ENCODE measurements around the gene PFDN4.
"Not testable (repeated sequence)": the region's sequence is repeated elsewhere in the genome, so short reads cannot be mapped to it uniquely, and the experiment has no call there.

PFDN4 gene

GRCh38 chr20:54231036-54231435 is 23.1 kb downstream of the PFDN4 start:
- Histone ChIP-seq H3K9me3 (ENCODE audit: control insufficient read depth, insufficient read depth, low read depth, low read length) (peaks cover 6% of the 10 kb centered on the region), H3K27me3 (ENCODE audit: control insufficient read depth, insufficient read depth, low read length) (no peaks in the 10 kb centered on the region), H3K36me3 (ENCODE audit: control insufficient read depth, insufficient read depth, low read length) (no peaks in the 10 kb centered on the region), H3K9ac (ENCODE audit: low read length) (no peak overlapping the region), H3K27ac (ENCODE audit: low read depth, low read length) (no peak overlapping the region), H3K4me3 (ENCODE audit: low read depth, low read length) (no peak overlapping the region), H3K4me1 (ENCODE audit: control insufficient read depth, insufficient read depth, low read length) (no peaks in the 10 kb centered on the region)

- Histone ChIP-seq H3K9me3 (ENCODE audit: control insufficient read depth, insufficient read depth, low read depth, low read length) (peaks cover 6% of the 10 kb centered on the region), H3K27ac (ENCODE audit: low read depth, low read length) (no peak overlapping the region), H3K4me3 (ENCODE audit: low read depth, low read length) (no peak overlapping the region), H3K9ac (ENCODE audit: low read length) (no peak overlapping the region), H3K4me1 (ENCODE audit: control insufficient read depth, insufficient read depth, low read length) (no peaks in the 10 kb centered on the region), H3K27me3 (ENCODE audit: control insufficient read depth, insufficient read depth, low read length) (no peaks in the 10 kb centered on the region; the same call in 1 of the 2 replicates), H3K36me3 (ENCODE audit: control insufficient read depth, insufficient read depth, low read length) (no peaks in the 10 kb centered on the region)
Measured at GRCh38 chr20:54234991-54235390, 27.1 kb downstream of the PFDN4 start.

GRCh38 chr20:54237116-54237943 is 29.4 kb downstream of the PFDN4 start:
- Histone ChIP-seq H3K36me3 (ENCODE audit: control insufficient read depth, insufficient read depth, low read length) (no peaks in the 10 kb centered on the region), H3K9me3 (ENCODE audit: control insufficient read depth, insufficient read depth, low read depth, low read length) (peaks cover 6% of the 10 kb centered on the region), H3K9ac (ENCODE audit: low read length) (no peak overlapping the region), H3K27ac (ENCODE audit: low read depth, low read length) (no peak overlapping the region), H3K4me3 (ENCODE audit: low read depth, low read length) (no peak overlapping the region), H3K27me3 (ENCODE audit: control insufficient read depth, insufficient read depth, low read length) (no peaks in the 10 kb centered on the region; the same call in 1 of the 2 replicates), H3K4me1 (ENCODE audit: control insufficient read depth, insufficient read depth, low read length) (no peaks in the 10 kb centered on the region)

- Histone ChIP-seq H3K9ac (ENCODE audit: low read length) (no peak overlapping the region), H3K4me1 (ENCODE audit: control insufficient read depth, insufficient read depth, low read length) (no peaks in the 10 kb centered on the region), H3K4me3 (ENCODE audit: low read depth, low read length) (no peak overlapping the region), H3K9me3 (ENCODE audit: control insufficient read depth, insufficient read depth, low read depth, low read length) (peaks cover 6% of the 10 kb centered on the region; the same call in 1 of the 2 replicates), H3K36me3 (ENCODE audit: control insufficient read depth, insufficient read depth, low read length) (no peaks in the 10 kb centered on the region), H3K27ac (ENCODE audit: low read depth, low read length) (no peak overlapping the region), H3K27me3 (ENCODE audit: control insufficient read depth, insufficient read depth, low read length) (no peaks in the 10 kb centered on the region)
Measured at GRCh38 chr20:54244113-54244512, 36.2 kb downstream of the PFDN4 start.

GRCh38 chr20:54248705-54249104 is 40.8 kb downstream of the PFDN4 start:
- H3K9ac ChIP-seq (ENCODE audit: low read length); H3K27ac ChIP-seq (ENCODE audit: low read depth, low read length); H3K4me1 ChIP-seq (ENCODE audit: control insufficient read depth, insufficient read depth, low read length); H3K27me3 ChIP-seq (ENCODE audit: control insufficient read depth, insufficient read depth, low read length); H3K36me3 ChIP-seq (ENCODE audit: control insufficient read depth, insufficient read depth, low read length); H3K4me3 ChIP-seq (ENCODE audit: low read depth, low read length); H3K9me3 ChIP-seq (ENCODE audit: control insufficient read depth, insufficient read depth, low read depth, low read length): not testable (repeated sequence)

GRCh38 chr20:54250691-54251090 is 42.8 kb downstream of the PFDN4 start:
- no peaks in the 10 kb centered on the region for H3K36me3 ChIP-seq (ENCODE audit: control insufficient read depth, insufficient read depth, low read length)
- H3K9ac ChIP-seq (ENCODE audit: low read length), result no peak overlapping the region
- no peaks in the 10 kb centered on the region for H3K27me3 ChIP-seq (ENCODE audit: control insufficient read depth, insufficient read depth, low read length)
- H3K4me1 ChIP-seq (ENCODE audit: control insufficient read depth, insufficient read depth, low read length), result no peaks in the 10 kb centered on the region
- no peak overlapping the region for H3K4me3 ChIP-seq (ENCODE audit: low read depth, low read length)
- H3K9me3 ChIP-seq (ENCODE audit: control insufficient read depth, insufficient read depth, low read depth, low read length), result peaks cover 2% of the 10 kb centered on the region; the same call in 1 of the 2 replicates
- H3K27ac ChIP-seq (ENCODE audit: low read depth, low read length), result no peak overlapping the region

GRCh38 chr20:54251096-54251495 is 43.2 kb downstream of the PFDN4 start:
- H3K27me3 ChIP-seq (ENCODE audit: control insufficient read depth, insufficient read depth, low read length), result no peaks in the 10 kb centered on the region
- no peaks in the 10 kb centered on the region for H3K36me3 ChIP-seq (ENCODE audit: control insufficient read depth, insufficient read depth, low read length)
- H3K4me1 ChIP-seq (ENCODE audit: control insufficient read depth, insufficient read depth, low read length), result no peaks in the 10 kb centered on the region
- H3K4me3 ChIP-seq (ENCODE audit: low read depth, low read length), result no peak overlapping the region
- no peak overlapping the region for H3K9ac ChIP-seq (ENCODE audit: low read length)
- peaks cover 2% of the 10 kb centered on the region; the same call in 1 of the 2 replicates for H3K9me3 ChIP-seq (ENCODE audit: control insufficient read depth, insufficient read depth, low read depth, low read length)
- no peak overlapping the region for H3K27ac ChIP-seq (ENCODE audit: low read depth, low read length)

- Histone ChIP-seq H3K4me3 (ENCODE audit: low read depth, low read length) (no peak overlapping the region), H3K9me3 (ENCODE audit: control insufficient read depth, insufficient read depth, low read depth, low read length) (peaks cover 2% of the 10 kb centered on the region; the same call in 1 of the 2 replicates), H3K36me3 (ENCODE audit: control insufficient read depth, insufficient read depth, low read length) (no peaks in the 10 kb centered on the region), H3K27me3 (ENCODE audit: control insufficient read depth, insufficient read depth, low read length) (no peaks in the 10 kb centered on the region), H3K9ac (ENCODE audit: low read length) (no peak overlapping the region), H3K4me1 (ENCODE audit: control insufficient read depth, insufficient read depth, low read length) (0 out of 2 replicates have a peak, but pooled peaks cover 6% of the 10 kb centered on the region), H3K27ac (ENCODE audit: low read depth, low read length) (no peak overlapping the region)
Measured at GRCh38 chr20:54254596-54254995, 46.7 kb downstream of the PFDN4 start.

- no peak overlapping the region for H3K9ac ChIP-seq (ENCODE audit: low read length)
- H3K27ac ChIP-seq (ENCODE audit: low read depth, low read length), result no peak overlapping the region
- H3K36me3 ChIP-seq (ENCODE audit: control insufficient read depth, insufficient read depth, low read length), result no peaks in the 10 kb centered on the region
- no peak overlapping the region for H3K4me3 ChIP-seq (ENCODE audit: low read depth, low read length)
- peaks cover 2% of the 10 kb centered on the region; the same call in 1 of the 2 replicates for H3K9me3 ChIP-seq (ENCODE audit: control insufficient read depth, insufficient read depth, low read depth, low read length)
- H3K4me1 ChIP-seq (ENCODE audit: control insufficient read depth, insufficient read depth, low read length), result 0 out of 2 replicates have a peak, but pooled peaks cover 6% of the 10 kb centered on the region
- no peaks in the 10 kb centered on the region for H3K27me3 ChIP-seq (ENCODE audit: control insufficient read depth, insufficient read depth, low read length)
Measured at GRCh38 chr20:54255157-54255556, 47.3 kb downstream of the PFDN4 start.

GRCh38 chr20:54256202-54256601 is 48.3 kb downstream of the PFDN4 start:
- Histone ChIP-seq H3K27me3 (ENCODE audit: control insufficient read depth, insufficient read depth, low read length) (no peaks in the 10 kb centered on the region), H3K4me3 (ENCODE audit: low read depth, low read length) (no peak overlapping the region), H3K4me1 (ENCODE audit: control insufficient read depth, insufficient read depth, low read length) (0 out of 2 replicates have a peak, but pooled peaks cover 6% of the 10 kb centered on the region), H3K9ac (ENCODE audit: low read length) (no peak overlapping the region), H3K27ac (ENCODE audit: low read depth, low read length) (no peak overlapping the region), H3K9me3 (ENCODE audit: control insufficient read depth, insufficient read depth, low read depth, low read length) (no peaks in the 10 kb centered on the region), H3K36me3 (ENCODE audit: control insufficient read depth, insufficient read depth, low read length) (no peaks in the 10 kb centered on the region)

GRCh38 chr20:54257071-54257816 is 49.4 kb downstream of the PFDN4 start:
- no peaks in the 10 kb centered on the region for H3K36me3 ChIP-seq (ENCODE audit: control insufficient read depth, insufficient read depth, low read length)
- 0 out of 2 replicates have a peak, but pooled peaks cover 6% of the 10 kb centered on the region for H3K4me1 ChIP-seq (ENCODE audit: control insufficient read depth, insufficient read depth, low read length)
- H3K27ac ChIP-seq (ENCODE audit: low read depth, low read length), result no peak overlapping the region
- no peaks in the 10 kb centered on the region for H3K9me3 ChIP-seq (ENCODE audit: control insufficient read depth, insufficient read depth, low read depth, low read length)
- no peaks in the 10 kb centered on the region for H3K27me3 ChIP-seq (ENCODE audit: control insufficient read depth, insufficient read depth, low read length)
- no peak overlapping the region for H3K4me3 ChIP-seq (ENCODE audit: low read depth, low read length)
- H3K9ac ChIP-seq (ENCODE audit: low read length), result no peak overlapping the region

Data from HUES6 (cell line).